ENCODE measurements around the gene C4orf54.

GRCh38 chr4:99655308-99656081 lies 2.1 kb downstream of the C4orf54 start:
- TF ChIP-seq EZH2 (IDR thresholded peaks at IDR 0.05; ENCODE audit: insufficient read depth, poor library complexity, severe bottlenecking) (no peak), EZH2phosphoT487 (IDR thresholded peaks at IDR 0.05; ENCODE audit: insufficient read depth, low read depth) (no peak)

All from GM23248 (cell line).